Measurements from ENCODE around the gene SLC12A5. TPM values are rescaled to one million over a fixed set of nuclear protein-coding genes. Genes with fewer than 3 reads are reported as not detected.

Gene SLC12A5
- total RNA-seq, 4 donors from 2014 or later = not detected

- Histone ChIP-seq H3K27me3 (no peaks in the 10 kb centered on the region), H3K4me1 (no peaks in the 10 kb centered on the region)
- no peak for DNase-seq
Observed at GRCh38 chr20:46040902-46041535, 12.0 kb downstream of the SLC12A5 start.

DNA sequence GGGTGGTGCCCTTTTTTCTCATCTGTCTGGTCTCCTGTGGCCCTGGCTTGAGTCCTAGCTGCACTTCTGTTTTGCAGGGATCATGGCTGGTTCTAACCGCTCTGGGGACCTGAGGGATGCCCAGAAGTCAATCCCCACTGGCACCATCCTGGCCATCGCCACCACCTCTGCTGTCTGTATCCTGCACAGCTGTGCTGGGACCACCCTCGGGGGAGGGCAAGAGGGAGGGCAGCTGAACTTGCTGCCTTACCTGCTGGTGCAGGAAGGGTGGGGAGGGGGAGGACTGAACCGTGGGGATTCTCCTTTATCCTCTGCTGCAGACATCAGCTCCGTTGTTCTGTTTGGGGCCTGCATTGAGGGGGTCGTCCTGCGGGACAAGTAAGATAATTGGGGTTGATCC, 14.5 kb downstream of the SLC12A5 start:
- no peak for DNase-seq
- Histone ChIP-seq H3K9me3 (no peaks in the 10 kb centered on the region), H3K4me1 (no peaks in the 10 kb centered on the region), H3K4me3 (no peak overlapping the region), H3K36me3 (no peaks in the 10 kb centered on the region), H3K27ac (no peak overlapping the region), H3K27me3 (no peaks in the 10 kb centered on the region)
- TF ChIP-seq CTCF (IDR thresholded peaks at IDR 0.05) (no peak), POLR2A (IDR thresholded peaks at IDR 0.05) (no peak)

More at GRCh38 chr20:46040902-46041535, 12.0 kb downstream of the SLC12A5 start:
- Histone ChIP-seq H3K9me3 (no peaks in the 10 kb centered on the region), H3K27ac (no peak overlapping the region), H3K4me3 (no peak overlapping the region), H3K36me3 (no peaks in the 10 kb centered on the region)
- TF ChIP-seq CTCF (IDR thresholded peaks at IDR 0.05) (no peak), POLR2A (IDR thresholded peaks at IDR 0.05) (no peak)

GRCh38 chr20:46044896-46045295, 15.9 kb downstream of the SLC12A5 start:
- no peaks in the 10 kb centered on the region for H3K9me3 ChIP-seq
- no peak overlapping the region for H3K4me3 ChIP-seq
- no peak for DNase-seq
- no peaks in the 10 kb centered on the region for H3K4me1 ChIP-seq
- no peaks in the 10 kb centered on the region for H3K36me3 ChIP-seq
- TF ChIP-seq CTCF (IDR thresholded peaks at IDR 0.05) = no peak
- no peak for TF ChIP-seq POLR2A (IDR thresholded peaks at IDR 0.05)
- H3K27me3 ChIP-seq = no peaks in the 10 kb centered on the region
- H3K27ac ChIP-seq = no peak overlapping the region

DNA sequence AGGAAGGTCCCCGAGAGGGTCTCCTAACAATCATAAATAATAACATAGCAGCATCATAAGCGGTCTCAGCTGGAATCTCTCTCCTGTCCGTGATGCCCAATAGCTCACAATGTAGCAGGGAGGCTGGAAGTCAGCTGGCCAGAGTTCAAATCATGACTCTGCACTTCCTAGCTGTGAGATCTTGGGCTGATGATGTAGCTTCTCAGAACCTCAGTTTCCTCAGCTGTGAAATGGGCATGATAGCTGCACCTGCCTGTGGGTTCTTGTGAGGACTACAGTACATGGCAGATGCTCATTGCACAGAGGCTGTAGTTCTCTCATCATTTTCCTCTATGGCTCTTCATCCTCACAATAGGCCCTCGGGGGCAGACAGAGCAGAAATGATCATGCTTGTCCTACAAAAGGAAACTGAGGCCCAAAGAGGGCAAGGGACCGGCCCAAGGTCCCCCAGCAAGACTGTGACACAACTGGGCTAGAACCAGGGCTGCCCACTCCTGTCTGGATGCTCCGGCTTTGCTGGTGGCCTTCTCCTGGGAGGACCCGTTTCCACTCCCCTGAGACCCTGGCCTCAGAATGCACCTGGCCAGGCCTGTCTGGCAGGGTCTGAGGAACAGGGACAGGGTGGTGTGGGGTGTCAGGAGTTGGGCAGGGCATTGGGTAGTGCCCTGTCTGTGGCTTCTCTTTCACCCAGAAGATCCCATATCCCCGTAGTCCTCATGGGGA, 17.7 kb downstream of the SLC12A5 start:
- Histone ChIP-seq H3K27me3 (no peaks in the 10 kb centered on the region), H3K36me3 (no peaks in the 10 kb centered on the region), H3K4me3 (no peak overlapping the region), H3K27ac (no peak overlapping the region), H3K4me1 (no peaks in the 10 kb centered on the region), H3K9me3 (no peaks in the 10 kb centered on the region)
- TF ChIP-seq POLR2A (IDR thresholded peaks at IDR 0.05) (no peak), CTCF (IDR thresholded peaks at IDR 0.05) (no peak)
- DNase-seq = no peak

DNA sequence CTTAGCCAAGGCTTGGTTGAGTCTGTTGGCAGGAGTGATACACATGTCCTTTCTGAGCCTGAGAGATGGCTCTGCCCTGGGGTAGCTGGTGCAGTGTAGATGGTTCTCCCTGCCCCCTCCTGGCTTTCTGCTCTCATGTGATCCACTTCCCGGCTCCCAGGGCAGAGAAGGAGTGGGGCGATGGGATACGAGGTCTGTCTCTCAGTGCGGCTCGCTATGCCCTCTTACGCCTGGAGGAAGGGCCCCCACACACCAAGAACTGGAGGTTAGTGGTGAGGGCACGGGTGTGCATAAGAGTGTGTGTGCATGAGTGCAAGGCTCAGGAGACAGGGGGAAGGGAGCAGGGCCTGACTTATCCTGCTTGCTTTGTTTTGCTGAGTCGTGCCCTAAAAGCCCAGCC, 18.8 kb downstream of the SLC12A5 start:
- no peak overlapping the region for H3K4me3 ChIP-seq

More for the DNA sequence above, 18.8 kb downstream of the SLC12A5 start:
- H3K36me3 ChIP-seq = no peaks in the 10 kb centered on the region
- no peaks in the 10 kb centered on the region for H3K27me3 ChIP-seq
- no peak for TF ChIP-seq CTCF (IDR thresholded peaks at IDR 0.05)
- no peak for TF ChIP-seq POLR2A (IDR thresholded peaks at IDR 0.05)
- DNase-seq = no peak
- no peaks in the 10 kb centered on the region for H3K4me1 ChIP-seq
- H3K27ac ChIP-seq = no peak overlapping the region
- no peaks in the 10 kb centered on the region for H3K9me3 ChIP-seq

All from Peyer's patch (tissue), 4 donors.